ENCODE measurements around the gene FOXO3.
"Not testable (repeated sequence)": the region's sequence is repeated elsewhere in the genome, so short reads cannot be mapped to it uniquely, and the experiment has no call there.

Gene FOXO3

DNA sequence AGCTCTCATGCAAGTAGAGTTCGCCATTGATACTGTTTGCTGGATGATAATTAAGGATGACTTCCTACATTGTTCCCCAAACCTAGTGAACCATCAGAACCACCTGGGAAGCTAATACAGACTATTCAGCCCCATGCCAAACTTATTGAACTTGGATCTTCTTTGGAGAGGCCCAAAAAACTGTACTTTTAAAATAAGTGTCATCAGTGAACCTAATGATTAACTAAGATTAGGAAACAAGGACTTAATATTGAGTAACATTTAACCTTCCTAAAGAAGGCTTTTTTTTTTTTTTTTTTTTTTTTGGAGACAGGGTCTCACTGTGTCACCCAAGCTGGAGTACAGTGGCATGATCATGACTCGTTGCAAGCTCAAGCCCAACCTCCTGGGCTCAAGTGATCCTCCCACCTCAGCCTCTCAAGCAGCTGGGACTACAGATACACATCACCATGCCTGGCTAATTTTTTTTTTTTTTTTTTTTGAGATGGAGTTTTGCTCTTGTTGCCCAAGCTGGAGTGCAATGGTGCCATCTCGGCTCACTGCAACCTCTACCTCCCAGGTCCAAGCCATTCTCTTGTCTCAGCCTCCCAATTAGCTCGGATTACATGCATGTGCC, 24.7 kb upstream of the FOXO3 start:
- not testable (repeated sequence) for H3K9me3 ChIP-seq (ENCODE audit: control insufficient read depth, low read length); H3K4me3 ChIP-seq (ENCODE audit: extremely low read depth, insufficient read depth, low read length, poor library complexity, severe bottlenecking); H3K27ac ChIP-seq (ENCODE audit: low read depth, low read length, severe bottlenecking); H3K4me1 ChIP-seq (ENCODE audit: control insufficient read depth, insufficient read depth, low read length, poor library complexity, severe bottlenecking); H3K36me3 ChIP-seq (ENCODE audit: control insufficient read depth, insufficient read depth, low read length)
- 94 to 100% methylated on average over 1 to 2 of the region's 4 CpGs for WGBS, 2 experiments (ENCODE audit: insufficient coverage in 2 of 2)

DNA sequence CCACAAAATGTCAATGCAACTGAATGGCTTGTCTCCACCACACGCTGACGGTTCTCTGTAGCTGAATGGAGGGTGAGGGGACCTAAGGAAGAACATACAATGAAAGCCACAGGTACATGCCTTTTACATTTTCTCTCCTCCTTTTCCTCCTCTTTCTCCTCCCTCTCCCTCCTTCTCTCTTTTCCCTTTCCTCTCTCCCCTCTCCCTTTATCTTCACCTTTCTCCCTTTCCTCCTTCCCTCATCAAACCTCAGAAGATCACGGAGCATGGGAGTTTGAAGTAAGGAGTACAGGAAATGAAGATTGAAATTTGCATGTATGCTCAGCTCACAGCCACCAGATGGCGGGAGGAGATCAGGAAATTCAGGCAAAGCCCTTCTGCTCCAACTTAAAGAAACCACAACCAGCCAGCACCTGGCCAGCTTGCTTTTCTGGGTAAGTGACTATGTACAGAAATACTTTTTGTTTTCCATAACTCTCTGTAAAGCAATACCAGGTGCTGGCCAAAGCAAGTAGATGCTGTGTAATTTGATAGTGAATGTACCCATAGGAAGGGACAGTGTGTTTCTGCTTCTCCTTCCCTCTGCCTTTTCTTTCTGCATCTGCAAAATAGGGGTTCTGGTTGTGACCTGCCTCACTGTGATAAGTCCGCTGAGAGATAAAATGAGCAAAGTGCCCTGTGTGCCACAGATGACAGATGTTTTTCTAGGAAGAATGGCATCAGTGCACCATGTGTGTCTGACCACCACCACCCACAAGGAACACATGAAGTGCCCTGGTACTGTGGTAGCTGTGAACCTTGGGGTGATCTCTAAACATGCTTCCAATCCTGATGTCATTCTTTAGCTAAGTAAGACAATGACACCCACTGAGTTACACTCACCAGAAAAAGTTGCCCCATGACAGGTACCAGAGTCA, 18.6 kb upstream of the FOXO3 start:
- 40 to 60% methylated on average over 1 of the region's 5 CpGs for WGBS, 2 experiments (ENCODE audit: insufficient coverage in 2 of 2)
- Histone ChIP-seq H3K36me3 (ENCODE audit: control insufficient read depth, insufficient read depth, low read length) (no peaks in the 10 kb centered on the region), H3K27ac (ENCODE audit: low read depth, low read length, severe bottlenecking) (no peak overlapping the region), H3K4me1 (ENCODE audit: control insufficient read depth, insufficient read depth, low read length, poor library complexity, severe bottlenecking) (no peaks in the 10 kb centered on the region), H3K9me3 (ENCODE audit: control insufficient read depth, low read length) (no peaks in the 10 kb centered on the region), H3K4me3 (ENCODE audit: extremely low read depth, insufficient read depth, low read length, poor library complexity, severe bottlenecking) (no peak overlapping the region)

DNA sequence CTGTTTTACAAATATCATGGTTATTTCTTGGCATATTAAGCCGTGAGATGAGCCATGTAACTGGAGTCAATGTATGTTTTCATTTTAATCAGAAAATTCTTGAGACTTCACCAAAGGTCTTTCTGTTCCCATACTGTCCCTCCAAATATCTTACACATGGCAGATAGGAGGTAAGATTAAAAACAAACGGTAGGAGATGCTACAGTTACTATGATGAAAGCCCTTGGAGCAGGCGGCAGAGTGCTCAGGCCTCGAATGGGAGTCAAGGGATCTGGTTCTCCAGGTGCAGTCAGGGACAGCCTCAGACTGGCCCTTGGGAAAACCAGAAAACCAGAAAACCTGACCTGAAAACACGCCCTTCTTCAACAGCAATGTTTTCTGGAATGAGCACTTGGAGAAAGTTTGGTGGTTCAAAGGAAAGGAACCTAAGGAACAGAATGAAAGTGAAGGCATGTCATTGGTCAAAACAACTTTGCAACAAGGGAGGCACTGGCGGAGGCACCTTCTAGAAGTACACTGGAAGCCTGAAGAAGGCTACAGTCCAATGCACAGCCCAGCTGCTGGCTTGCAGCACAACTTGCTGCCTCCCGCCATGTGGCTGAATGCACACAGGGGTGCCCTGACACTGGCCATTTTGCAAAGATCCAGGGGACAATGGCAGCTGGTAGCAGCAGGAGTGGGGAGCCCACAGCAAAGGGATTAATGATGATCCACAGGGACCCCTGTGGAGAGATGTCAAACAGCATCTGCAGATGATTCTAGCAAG, 17.4 kb upstream of the FOXO3 start:
- Histone ChIP-seq H3K4me3 (ENCODE audit: extremely low read depth, insufficient read depth, low read length, poor library complexity, severe bottlenecking) (no peak overlapping the region), H3K4me1 (ENCODE audit: control insufficient read depth, insufficient read depth, low read length, poor library complexity, severe bottlenecking) (no peaks in the 10 kb centered on the region), H3K9me3 (ENCODE audit: control insufficient read depth, low read length) (no peaks in the 10 kb centered on the region), H3K36me3 (ENCODE audit: control insufficient read depth, insufficient read depth, low read length) (no peaks in the 10 kb centered on the region), H3K27ac (ENCODE audit: low read depth, low read length, severe bottlenecking) (no peak overlapping the region)
- 83% methylated on average over 4 to 5 of the region's 7 CpGs for WGBS, 2 experiments (ENCODE audit: insufficient coverage in 2 of 2)

- H3K9me3 ChIP-seq (ENCODE audit: control insufficient read depth, low read length): no peaks in the 10 kb centered on the region
- no peaks in the 10 kb centered on the region for H3K36me3 ChIP-seq (ENCODE audit: control insufficient read depth, insufficient read depth, low read length)
- WGBS, 2 experiments (ENCODE audit: insufficient coverage in 2 of 2): 56 to 64% methylated on average over 3 of the region's 3 CpGs
- H3K4me3 ChIP-seq (ENCODE audit: extremely low read depth, insufficient read depth, low read length, poor library complexity, severe bottlenecking): no peak overlapping the region
- no peak overlapping the region for H3K27ac ChIP-seq (ENCODE audit: low read depth, low read length, severe bottlenecking)
- no peaks in the 10 kb centered on the region for H3K4me1 ChIP-seq (ENCODE audit: control insufficient read depth, insufficient read depth, low read length, poor library complexity, severe bottlenecking)
These were observed 16.1 kb upstream of the FOXO3 start for GRCh38 chr6:108544606-108545005.

DNA sequence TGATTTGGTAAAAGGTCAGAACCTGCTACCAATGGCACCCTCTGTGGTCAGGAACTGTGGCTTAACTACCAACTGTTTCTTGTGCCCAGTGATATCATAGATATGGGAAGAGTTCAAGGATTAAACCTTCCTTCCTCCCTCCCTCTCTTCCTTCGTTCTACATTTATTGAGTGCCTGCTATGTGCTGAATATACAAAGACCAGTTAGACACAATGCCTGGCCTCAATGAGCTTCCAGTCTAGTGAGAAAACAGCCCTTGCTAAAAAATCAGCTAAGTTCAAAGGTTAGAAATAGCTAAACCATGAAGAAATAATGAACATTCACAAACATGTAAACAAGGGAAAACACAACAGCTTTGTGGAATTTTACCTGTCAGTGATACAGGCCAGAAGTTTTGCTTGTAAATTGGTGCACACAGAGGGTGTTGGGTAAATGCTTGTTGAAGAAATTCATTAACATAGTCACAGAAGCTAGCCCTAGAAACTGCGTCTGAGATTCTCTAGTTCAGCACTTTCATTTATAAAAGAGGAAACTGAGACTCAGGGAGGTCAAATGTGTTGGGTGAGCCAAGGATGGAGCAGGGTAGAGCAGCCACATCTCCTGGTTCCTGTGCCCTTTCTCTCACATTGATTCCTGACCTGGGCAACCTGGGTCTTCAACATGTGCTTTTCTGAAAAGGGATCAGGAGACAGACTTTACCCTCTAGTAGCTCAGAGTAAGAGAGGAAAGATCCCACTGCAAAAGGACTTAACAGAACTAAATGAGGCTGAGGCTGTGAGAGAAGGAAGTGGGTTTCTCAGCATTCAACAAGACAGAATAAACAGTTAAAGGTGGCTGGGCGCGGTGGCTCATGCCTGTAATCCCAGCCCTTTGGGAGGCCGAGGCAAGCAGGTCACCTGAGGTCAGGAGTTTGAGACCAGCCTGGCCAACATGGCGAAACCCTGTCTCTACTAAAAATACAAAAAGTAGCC, 14.4 kb upstream of the FOXO3 start:
- peaks cover 4% of the 10 kb centered on the region for H3K4me1 ChIP-seq (ENCODE audit: control insufficient read depth, insufficient read depth, low read length, poor library complexity, severe bottlenecking)
- H3K36me3 ChIP-seq (ENCODE audit: control insufficient read depth, insufficient read depth, low read length): no peaks in the 10 kb centered on the region
- no peak overlapping the region for H3K4me3 ChIP-seq (ENCODE audit: extremely low read depth, insufficient read depth, low read length, poor library complexity, severe bottlenecking)
- 82 to 92% methylated on average over 5 to 6 of the region's 6 CpGs for WGBS, 2 experiments (ENCODE audit: insufficient coverage in 2 of 2)
- no peak overlapping the region for H3K27ac ChIP-seq (ENCODE audit: low read depth, low read length, severe bottlenecking)
- no peaks in the 10 kb centered on the region for H3K9me3 ChIP-seq (ENCODE audit: control insufficient read depth, low read length)

DNA sequence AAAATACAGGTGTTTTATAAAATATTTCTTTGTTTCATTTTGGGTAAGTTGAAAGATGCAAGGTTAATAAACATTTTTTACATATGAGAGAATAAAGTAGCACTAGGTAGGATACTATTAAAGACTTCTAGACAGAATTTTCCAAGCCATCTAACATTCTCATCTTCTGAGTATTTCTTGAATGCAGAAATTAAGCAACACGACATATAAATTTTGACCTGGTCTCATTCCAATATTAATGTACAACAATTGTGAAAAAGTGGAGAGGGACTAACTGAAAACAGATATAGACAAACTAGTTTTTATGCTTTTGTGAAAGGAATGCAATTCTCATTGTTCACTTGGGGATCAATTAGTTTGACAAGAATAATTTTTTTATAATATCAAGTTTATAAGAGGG, 11.5 kb upstream of the FOXO3 start:
- WGBS, 2 experiments (ENCODE audit: insufficient coverage in 2 of 2): no CpG with 5 or more reads among the region's 1 CpG
- no peak overlapping the region for H3K4me3 ChIP-seq (ENCODE audit: extremely low read depth, insufficient read depth, low read length, poor library complexity, severe bottlenecking)

DNA sequence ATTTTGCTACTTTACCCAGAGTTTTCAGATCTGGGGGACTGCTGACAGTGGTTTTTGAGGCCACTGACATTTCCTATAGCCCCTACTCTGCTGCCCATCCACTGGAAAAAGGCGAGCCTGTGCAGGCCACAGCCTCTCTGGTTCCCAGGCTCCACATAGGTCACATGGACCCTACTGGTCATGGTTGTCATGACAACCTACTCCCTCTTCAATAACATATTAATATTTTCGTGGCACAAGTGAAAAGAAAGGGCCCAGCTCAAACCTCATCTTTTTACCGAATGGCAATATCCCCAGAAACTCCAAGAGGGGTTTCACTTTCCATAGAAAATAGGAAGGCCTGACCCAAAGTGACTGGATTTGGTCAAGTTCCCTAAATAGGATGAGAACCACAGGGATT, 11.0 kb upstream of the FOXO3 start:
- no peaks in the 10 kb centered on the region for H3K36me3 ChIP-seq (ENCODE audit: control insufficient read depth, insufficient read depth, low read length)
- peaks cover 4% of the 10 kb centered on the region for H3K4me1 ChIP-seq (ENCODE audit: control insufficient read depth, insufficient read depth, low read length, poor library complexity, severe bottlenecking)
- no peak overlapping the region for H3K4me3 ChIP-seq (ENCODE audit: extremely low read depth, insufficient read depth, low read length, poor library complexity, severe bottlenecking)
- 50 to 92% methylated on average over 1 of the region's 3 CpGs for WGBS, 2 experiments (ENCODE audit: insufficient coverage in 2 of 2)
- H3K9me3 ChIP-seq (ENCODE audit: control insufficient read depth, low read length): no peaks in the 10 kb centered on the region
- no peak overlapping the region for H3K27ac ChIP-seq (ENCODE audit: low read depth, low read length, severe bottlenecking)

More for the DNA sequence above, 11.5 kb upstream of the FOXO3 start:
- Histone ChIP-seq H3K9me3 (ENCODE audit: control insufficient read depth, low read length) (no peaks in the 10 kb centered on the region), H3K36me3 (ENCODE audit: control insufficient read depth, insufficient read depth, low read length) (no peaks in the 10 kb centered on the region), H3K4me1 (ENCODE audit: control insufficient read depth, insufficient read depth, low read length, poor library complexity, severe bottlenecking) (peaks cover 4% of the 10 kb centered on the region), H3K27ac (ENCODE audit: low read depth, low read length, severe bottlenecking) (no peak overlapping the region)

DNA sequence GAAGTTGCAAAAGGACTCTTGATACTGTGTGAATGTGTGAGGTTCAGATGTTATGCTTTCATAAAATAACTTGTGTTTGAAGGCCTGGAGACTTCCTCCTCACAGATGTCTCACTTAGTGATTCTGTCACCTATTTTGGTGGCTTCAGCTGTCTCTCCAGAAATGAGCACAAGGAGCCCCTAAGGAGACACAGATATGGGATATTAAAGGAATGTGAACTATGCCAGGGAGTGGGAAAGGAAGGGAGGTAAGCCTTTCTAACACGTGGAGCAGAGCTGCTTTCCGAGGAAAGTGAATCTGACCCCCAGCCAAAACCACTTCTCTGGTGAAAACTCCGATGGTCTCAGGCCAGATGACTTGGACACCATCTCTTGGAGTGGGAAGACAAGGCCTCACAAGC, 10.5 kb upstream of the FOXO3 start:
- no peak overlapping the region for H3K4me3 ChIP-seq (ENCODE audit: extremely low read depth, insufficient read depth, low read length, poor library complexity, severe bottlenecking)
- no peaks in the 10 kb centered on the region for H3K9me3 ChIP-seq (ENCODE audit: control insufficient read depth, low read length)
- 86% methylated on average over 3 of the region's 3 CpGs; no CpG with 5 or more reads in 1 of the 2 experiments for WGBS, 2 experiments (ENCODE audit: insufficient coverage in 2 of 2)
- no peak overlapping the region for H3K27ac ChIP-seq (ENCODE audit: low read depth, low read length, severe bottlenecking)
- H3K4me1 ChIP-seq (ENCODE audit: control insufficient read depth, insufficient read depth, low read length, poor library complexity, severe bottlenecking): peaks cover 4% of the 10 kb centered on the region
- H3K36me3 ChIP-seq (ENCODE audit: control insufficient read depth, insufficient read depth, low read length): no peaks in the 10 kb centered on the region

DNA sequence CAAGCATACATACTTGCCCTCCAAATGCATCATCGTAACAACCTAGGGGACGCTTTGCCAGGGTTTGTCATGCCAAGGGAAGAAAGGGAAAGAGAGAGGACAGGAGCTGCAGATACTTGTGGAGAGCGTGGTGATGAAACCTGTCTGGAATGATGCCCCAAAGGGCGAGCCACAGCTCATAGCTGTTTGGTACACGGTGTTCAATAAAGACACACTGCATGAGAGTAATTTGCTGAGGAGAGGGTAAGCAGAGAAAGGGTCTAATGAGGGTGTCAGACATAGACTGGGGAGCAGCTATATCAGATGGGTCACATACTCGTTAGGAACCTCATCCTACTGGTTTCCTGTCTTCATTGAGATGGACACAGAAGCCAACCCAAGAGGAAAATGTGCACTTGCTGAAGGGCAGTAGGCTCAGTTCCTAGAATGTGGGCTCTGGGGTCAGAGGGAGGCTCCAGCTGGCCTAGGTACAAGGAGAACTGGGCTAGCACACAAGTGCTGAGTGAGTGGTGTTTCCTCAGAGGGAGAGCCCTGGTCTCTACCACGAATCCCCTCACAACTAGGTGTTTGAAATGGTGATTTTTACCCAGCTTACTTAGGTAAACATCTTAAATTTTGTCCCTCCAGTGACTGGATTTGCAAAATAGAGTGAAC, 5.2 kb upstream of the FOXO3 start:
- WGBS, 2 experiments (ENCODE audit: insufficient coverage in 2 of 2): 90 to 95% methylated on average over 4 to 7 of the region's 7 CpGs
- H3K9me3 ChIP-seq (ENCODE audit: control insufficient read depth, low read length): no peaks in the 10 kb centered on the region

More for the DNA sequence above, 5.2 kb upstream of the FOXO3 start:
- Histone ChIP-seq H3K36me3 (ENCODE audit: control insufficient read depth, insufficient read depth, low read length) (no peaks in the 10 kb centered on the region), H3K27ac (ENCODE audit: low read depth, low read length, severe bottlenecking) (no peak overlapping the region), H3K4me3 (ENCODE audit: extremely low read depth, insufficient read depth, low read length, poor library complexity, severe bottlenecking) (no peak overlapping the region), H3K4me1 (ENCODE audit: control insufficient read depth, insufficient read depth, low read length, poor library complexity, severe bottlenecking) (no peaks in the 10 kb centered on the region)

All from mesodermal cell (in vitro differentiated cells).